HepG2 (cell line): ENCODE measurements around the gene RPS27A. TPM values are rescaled to one million over a fixed set of nuclear protein-coding genes. Genes with fewer than 3 reads are reported as not detected.

Source experiments
- ARNTL ChIP-seq: sonication (generic); formaldehyde crosslinking; IDR thresholded peaks from 2 replicates; pipeline ENCODE4 v1.4.0; 2020; ENCODE audit warnings: mild to moderate bottlenecking, missing genetic modification reagents
- CREB1 ChIP-seq, 2 experiments: fragments of 450-650 bp in 1 of 2; IDR thresholded peaks; 2 replicates each; pipeline ENCODE4 v1.6.1; 2016 to 2017; ENCODE audit warnings: control low read depth in 1 of 2, mild to moderate bottlenecking in 1 of 2, missing compliant biosample characterization in 1 of 2, missing genetic modification characterization in 1 of 2
- ELF3 ChIP-seq: IDR thresholded peaks from 2 replicates; pipeline ENCODE4 v1.6.1; 2016; ENCODE audit warnings: missing genetic modification reagents, missing compliant biosample characterization
- GATA4 ChIP-seq: sonication (generic); IDR thresholded peaks from 2 replicates; pipeline ENCODE4 v1.6.1; 2016; ENCODE audit warnings: antibody characterized with exemption, low read depth, borderline replicate concordance
- HNRNPL ChIP-seq: fragments of 200-400 bp; formaldehyde crosslinking; IDR thresholded peaks from 2 replicates; pipeline ENCODE4 v1.6.1; 2017; ENCODE audit warnings: mild to moderate bottlenecking, low read depth, low read length
- KDM5B ChIP-seq: sonication (generic); formaldehyde crosslinking; IDR thresholded peaks from 2 replicates; pipeline ENCODE4 v1.4.0; 2020; ENCODE audit warnings: missing genetic modification reagents, mild to moderate bottlenecking, borderline replicate concordance
- NR2F6 ChIP-seq, 2 experiments: IDR thresholded peaks; 2 replicates each; pipeline ENCODE4 v1.6.1; 2016; ENCODE audit warnings: antibody characterized with exemption in 1 of 2, mild to moderate bottlenecking in 1 of 2
- PHF5A ChIP-seq: IDR thresholded peaks from one replicate; pipeline ENCODE4 v1.6.1; 2018; ENCODE audit warnings: low read depth, missing genetic modification reagents; ENCODE audit not compliant: unreplicated experiment
- PRPF4 ChIP-seq: fragments of 200-400 bp; formaldehyde crosslinking; IDR thresholded peaks from 2 replicates; pipeline ENCODE4 v1.6.1; 2016; ENCODE audit warnings: low read length, low read depth; ENCODE audit not compliant: poor library complexity, severe bottlenecking
- SAFB2 ChIP-seq: sonication (generic); formaldehyde crosslinking; IDR thresholded peaks from 2 replicates; pipeline ENCODE4 v1.5.1; 2020; ENCODE audit warnings: missing genetic modification reagents, low read depth, mild to moderate bottlenecking, borderline replicate concordance
- TFDP1 ChIP-seq: IDR thresholded peaks from 2 replicates; pipeline ENCODE4 v1.6.1; 2016; ENCODE audit warnings: missing compliant biosample characterization, missing genetic modification reagents, borderline replicate concordance
- ZNF329 ChIP-seq: sonication (generic); formaldehyde crosslinking; IDR thresholded peaks from 2 replicates; pipeline ENCODE4 v1.9.0; 2021; ENCODE audit warnings: low read depth, mild to moderate bottlenecking, missing genetic modification reagents
- ZNF598 ChIP-seq: sonication (generic); formaldehyde crosslinking; IDR thresholded peaks from 2 replicates; pipeline ENCODE4 v1.5.1; 2020; ENCODE audit warnings: mild to moderate bottlenecking, missing genetic modification reagents, borderline replicate concordance
- ZNF724P ChIP-seq: sonication (generic); formaldehyde crosslinking; IDR thresholded peaks from 2 replicates; pipeline ENCODE4 v1.8.0; 2022; ENCODE audit warnings: missing genetic modification reagents, borderline replicate concordance
- ZNF83 ChIP-seq: sonication (generic); formaldehyde crosslinking; IDR thresholded peaks from 2 replicates; pipeline ENCODE4 v1.4.0; 2020; ENCODE audit warnings: missing genetic modification reagents, mild to moderate bottlenecking, borderline replicate concordance
- polyA plus RNA-seq, 8 experiments: library from polyadenylated mRNA; depleted of rRNA in 3 of 8; stranded (reverse) in 7 of 8; unstranded in 1 of 8; fragments of >200 nt; fragmentation: Illumina TruSeq in 4 of 8; extraction: Trizol in 4 of 8; gene quantifications; 2 replicates each; pipeline versions ENCODE4 v1.2.1 to v1.2.3, GENCODE V29; 2011 to 2016; ENCODE audit warnings: low read depth in 4 of 8, missing spikeins in 1 of 8, mixed read lengths in 1 of 8; ENCODE audit not compliant: insufficient read depth in 1 of 8
- total RNA-seq, 5 experiments: library from RNA; depleted of rRNA; stranded (reverse); fragments of >200 nt; fragmentation: Illumina TruSeq; extraction: Trizol; gene quantifications; 2 replicates each; pipeline ENCODE4 v1.2.3, GENCODE V29; 2016; ENCODE audit warnings: low read depth in 1 of 5
- TF ChIP-seq, protein P1 (sequence below): sonication (generic); formaldehyde crosslinking; IDR thresholded peaks from 2 replicates; pipeline ENCODE4 v1.5.0; 2020; ENCODE audit warnings: mild to moderate bottlenecking, missing genetic modification reagents
- TF ChIP-seq, protein P2 (sequence below): sonication (generic); formaldehyde crosslinking; IDR thresholded peaks from 2 replicates; pipeline ENCODE4 v1.5.0; 2020; ENCODE audit warnings: missing genetic modification reagents, mild to moderate bottlenecking, borderline replicate concordance

Gene RPS27A
- total and polyA plus RNA-seq, 2 of the 13 experiments (the other 11 are each of a cell fraction or from before 2014, with no cell fraction given): 2,779 to 3,269 TPM

- TF ChIP-seq GATA4 (peak; percentile 75), ARNTL (CRISPR knock-in tag) (peak; percentile 66; the same call in 1 of the 2 replicates), TFDP1 (CRISPR knock-in tag) (peak; percentile 95), ZNF724P (CRISPR knock-in tag) (peak; percentile 90; the same call in 1 of the 2 replicates), SAFB2 (CRISPR knock-in tag) (peak; percentile 93; the same call in 1 of the 2 replicates), KDM5B (CRISPR knock-in tag) (peak; percentile 98; the same call in 1 of the 2 replicates), ZNF598 (CRISPR knock-in tag) (peak; percentile 100), HNRNPL (0 out of 2 replicates have a peak, but pooled peaks have one; percentile 41), ELF3 (CRISPR knock-in tag) (peak; percentile 94), CREB1 (IDR thresholded peaks at IDR 0.05) (0 out of 2 replicates have a peak, but pooled peaks have one; percentile 32), CREB1 (CRISPR knock-in tag; IDR thresholded peaks at IDR 0.05) (peak; percentile 38; the same call in 1 of the 2 replicates), ZNF329 (peak; percentile 93), NR2F6 (IDR thresholded peaks at IDR 0.05) (0 out of 2 replicates have a peak, but pooled peaks have one; percentile 30), NR2F6 (CRISPR knock-in tag; IDR thresholded peaks at IDR 0.05) (peak; percentile 74), PRPF4 (no peak), ZNF83 (peak; percentile 60; the same call in 1 of the 2 replicates), PHF5A (CRISPR knock-in tag) (no peak)
- TF ChIP-seq, protein P1, sequence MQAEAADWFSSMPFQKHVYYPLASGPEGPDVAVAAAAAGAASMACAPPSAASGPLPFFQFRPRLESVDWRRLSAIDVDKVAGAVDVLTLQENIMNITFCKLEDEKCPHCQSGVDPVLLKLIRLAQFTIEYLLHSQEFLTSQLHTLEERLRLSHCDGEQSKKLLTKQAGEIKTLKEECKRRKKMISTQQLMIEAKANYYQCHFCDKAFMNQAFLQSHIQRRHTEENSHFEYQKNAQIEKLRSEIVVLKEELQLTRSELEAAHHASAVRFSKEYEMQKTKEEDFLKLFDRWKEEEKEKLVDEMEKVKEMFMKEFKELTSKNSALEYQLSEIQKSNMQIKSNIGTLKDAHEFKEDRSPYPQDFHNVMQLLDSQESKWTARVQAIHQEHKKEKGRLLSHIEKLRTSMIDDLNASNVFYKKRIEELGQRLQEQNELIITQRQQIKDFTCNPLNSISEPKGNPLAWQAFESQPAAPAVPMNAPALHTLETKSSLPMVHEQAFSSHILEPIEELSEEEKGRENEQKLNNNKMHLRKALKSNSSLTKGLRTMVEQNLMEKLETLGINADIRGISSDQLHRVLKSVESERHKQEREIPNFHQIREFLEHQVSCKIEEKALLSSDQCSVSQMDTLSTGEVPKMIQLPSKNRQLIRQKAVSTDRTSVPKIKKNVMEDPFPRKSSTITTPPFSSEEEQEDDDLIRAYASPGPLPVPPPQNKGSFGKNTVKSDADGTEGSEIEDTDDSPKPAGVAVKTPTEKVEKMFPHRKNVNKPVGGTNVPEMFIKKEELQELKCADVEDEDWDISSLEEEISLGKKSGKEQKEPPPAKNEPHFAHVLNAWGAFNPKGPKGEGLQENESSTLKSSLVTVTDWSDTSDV (CRISPR knock-in tag): peak; percentile 69; the same call in 1 of the 2 replicates
- TF ChIP-seq, protein P2, sequence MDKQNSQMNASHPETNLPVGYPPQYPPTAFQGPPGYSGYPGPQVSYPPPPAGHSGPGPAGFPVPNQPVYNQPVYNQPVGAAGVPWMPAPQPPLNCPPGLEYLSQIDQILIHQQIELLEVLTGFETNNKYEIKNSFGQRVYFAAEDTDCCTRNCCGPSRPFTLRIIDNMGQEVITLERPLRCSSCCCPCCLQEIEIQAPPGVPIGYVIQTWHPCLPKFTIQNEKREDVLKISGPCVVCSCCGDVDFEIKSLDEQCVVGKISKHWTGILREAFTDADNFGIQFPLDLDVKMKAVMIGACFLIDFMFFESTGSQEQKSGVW (CRISPR knock-in tag): no peak
These were observed 49.8 kb downstream of the RPS27A start (continued) for GRCh38 chr2:55282110-55282917.
